Measurements from ENCODE around the gene CHTF18. TPM values are rescaled to one million over a fixed set of nuclear protein-coding genes. Genes with fewer than 3 reads are reported as not detected.

Gene CHTF18
- total and polyA plus RNA-seq, 10 of the 15 experiments (the other 5 are each of a cell fraction or from before 2014, with no cell fraction given), result 1.6 to 87.8 (median 19.4) TPM

- H3K27ac ChIP-seq (ENCODE audit: control insufficient read depth, insufficient read depth), result no peak overlapping the region
- peaks cover 0 to 2% of the 10 kb centered on the region in 2 experiments; a peak in 2 of 4 replicates for H3K27me3 ChIP-seq (replicated peaks in 1 of 2; ENCODE audit: control insufficient read depth in 2 of 2, insufficient read depth in 2 of 2, low read length in 1 of 2)
- WGBS (ENCODE audit: insufficient coverage, insufficient replicate concordance, low lambda C conversion rate, missing lambda C conversion rate), result 91% methylated on average over 25 of the region's 31 CpGs
- POLR2A ChIA-PET, result interaction anchor here (0.6 kb wide), 1 partner anchor 9 kb away, joined by 3 read pairs; no protein-coding TSS in a partner anchor
- no peak for ATAC-seq
- TF ChIP-seq ETV6 (conservative IDR thresholded peaks at IDR 0.05 in 1 of 2, IDR thresholded peaks at IDR 0.05 in 1 of 2; ENCODE audit: borderline replicate concordance in 1 of 2, low read depth in 1 of 2), result no peak
- TF ChIP-seq ZNF592 (IDR thresholded peaks at IDR 0.05), result no peak
- no peak for TF ChIP-seq CUX1 (IDR thresholded peaks at IDR 0.05; ENCODE audit: insufficient replicate concordance, low read depth, low read length)
- TF ChIP-seq SMARCA5 (IDR thresholded peaks at IDR 0.05), result no peak
- TF ChIP-seq USF2 (IDR thresholded peaks at IDR 0.05; ENCODE audit: borderline replicate concordance, low read depth, low read length), result no peak
- TF ChIP-seq IRF3 (IDR thresholded peaks at IDR 0.05), result no peak
- no peak for TF ChIP-seq RAD51 (IDR thresholded peaks at IDR 0.05)
- TF ChIP-seq FOXK2 (IDR thresholded peaks at IDR 0.05), result no peak
- no peak for TF ChIP-seq LARP7 (IDR thresholded peaks at IDR 0.05)
- no peak for TF ChIP-seq KLF5 (IDR thresholded peaks at IDR 0.05; ENCODE audit: partially characterized antibody)
- no peak for TF ChIP-seq YBX1 (IDR thresholded peaks at IDR 0.05)
- no peak for TF ChIP-seq TCF3 (IDR thresholded peaks at IDR 0.05; ENCODE audit: borderline replicate concordance, insufficient read depth, low read depth, low read length)
- H3K4me3 ChIP-seq, result no peak overlapping the region
- CTCF ChIA-PET, result no interaction called here
- BruUV-seq (replicated peaks), result no TSS peak
- H3K9me3 ChIP-seq (replicated peaks; ENCODE audit: control insufficient read depth, insufficient read depth, low read length), result no peaks in the 10 kb centered on the region
- SMC1A ChIA-PET (ENCODE audit: uncharacterized antibody, unreplicated experiment), result no interaction called here
- no peaks in the 10 kb centered on the region for H4K20me1 ChIP-seq (ENCODE audit: control insufficient read depth, insufficient read depth)
- DNase-seq (ENCODE audit: low read depth, low spot score), result no peak
- intact Hi-C loops (cut with micrococcal nuclease; ENCODE audit: unreplicated experiment), result no loop called here
- RAD21 ChIA-PET (ENCODE audit: unreplicated experiment), result no interaction called here
- FAIRE-seq, result no peak
- in situ Hi-C loops (cut with MboI), result no loop called here
- H3K4me1 ChIP-seq (ENCODE audit: control insufficient read depth, insufficient read depth, low read length), result no peaks in the 10 kb centered on the region
- no peak overlapping the region for H3K9ac ChIP-seq (ENCODE audit: control insufficient read depth, insufficient read depth, low read length)
- H2AFZ ChIP-seq (ENCODE audit: control insufficient read depth, low read depth, low read length), result no peak overlapping the region
- no peaks in the 10 kb centered on the region for H3K79me2 ChIP-seq (ENCODE audit: control insufficient read depth, insufficient read depth, low read length)
- H3K4me2 ChIP-seq (ENCODE audit: control insufficient read depth, insufficient read depth), result no peak overlapping the region
- H3K36me3 ChIP-seq (ENCODE audit: control insufficient read depth in 2 of 2, insufficient read depth in 2 of 2, low read length in 1 of 2), result peaks cover 0 to 16% of the 10 kb centered on the region in 2 experiments; a peak in 2 of 4 replicates
Measured at GRCh38 chr16:794853-795466, 6.5 kb downstream of the CHTF18 start.

All from GM12878 (cell line).